ENCODE results near the gene SLC18A2. TPM values are rescaled to one million over a fixed set of nuclear protein-coding genes. Genes with fewer than 3 reads are reported as not detected.

The SLC18A2 gene
- total and polyA plus RNA-seq, 2 of the 8 experiments (the other 6 are each of a cell fraction or from before 2014, with no cell fraction given): 6.5 to 7.0 TPM

DNA sequence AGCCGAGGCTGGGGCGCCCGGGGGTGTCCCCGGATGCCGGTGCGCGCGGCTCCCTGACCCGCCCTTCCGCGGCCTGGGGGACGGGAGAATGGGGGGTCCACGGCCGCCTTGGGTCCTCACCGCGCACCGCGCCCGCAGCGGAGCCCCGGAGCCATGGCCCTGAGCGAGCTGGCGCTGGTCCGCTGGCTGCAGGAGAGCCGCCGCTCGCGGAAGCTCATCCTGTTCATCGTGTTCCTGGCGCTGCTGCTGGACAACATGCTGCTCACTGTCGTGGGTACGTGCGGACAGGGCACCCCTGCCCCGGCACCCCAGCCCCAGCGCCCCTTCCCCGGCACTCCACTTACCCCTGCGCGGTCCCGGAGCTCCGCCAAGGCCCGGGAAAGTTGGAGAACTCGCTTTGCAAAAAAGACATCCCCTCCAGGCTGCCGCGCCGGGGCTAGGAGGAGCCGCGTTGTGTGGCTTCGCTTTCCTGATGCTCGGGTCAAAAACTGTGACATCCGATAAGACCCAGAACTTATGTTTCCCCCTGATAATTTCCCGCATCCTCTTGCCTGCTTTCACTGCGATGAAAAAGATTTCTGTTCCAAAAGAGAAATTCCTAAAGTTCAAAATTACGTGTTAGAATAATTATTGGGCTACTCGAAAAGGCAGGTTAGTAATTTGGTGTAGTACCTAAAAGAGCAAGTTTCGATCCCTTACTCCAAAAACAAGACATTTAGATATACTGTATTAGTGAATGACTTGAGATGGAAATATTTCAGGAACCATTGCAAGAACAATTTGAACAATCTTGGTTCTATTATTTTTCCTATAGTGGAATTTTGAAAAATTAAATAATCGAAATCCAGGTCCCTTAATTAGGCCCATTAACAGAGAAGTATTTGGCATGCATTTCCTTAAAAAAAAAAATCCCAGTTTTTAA lies 888 bp downstream of the SLC18A2 start (continued):
- no peak for TF ChIP-seq KDM5A (IDR thresholded peaks at IDR 0.05; ENCODE audit: low read length)
- TF ChIP-seq EZH2 (IDR thresholded peaks at IDR 0.05; ENCODE audit: low read depth, low read length, severe bottlenecking): peak; percentile 57
- TF ChIP-seq HDAC2 (IDR thresholded peaks at IDR 0.05; ENCODE audit: borderline replicate concordance in 1 of 2, low read depth in 2 of 2, low read length in 2 of 2): 0 out of 4 replicates have a peak, but pooled peaks of 1 of the 2 experiments have one; percentile 46
- TF ChIP-seq CHD2 (IDR thresholded peaks at IDR 0.05; ENCODE audit: low read length): no peak
- no peak for TF ChIP-seq EGR1 (IDR thresholded peaks at IDR 0.05; ENCODE audit: borderline replicate concordance, low read depth, low read length)
